ENCODE measurements around the gene ZNF691.

The ZNF691 gene

GRCh38 chr1:42849944-42850343, 3.5 kb downstream of the ZNF691 start:
- peaks cover 23% of the 10 kb centered on the region for H3K4me1 ChIP-seq (ENCODE audit: insufficient read depth, low read length, severe bottlenecking)

GRCh38 chr1:42851420-42851819, 5.0 kb downstream of the ZNF691 start:
- H3K27me3 ChIP-seq (ENCODE audit: insufficient read depth, low read length): no peaks in the 10 kb centered on the region
- H3K36me3 ChIP-seq (ENCODE audit: insufficient read depth, low read length): peaks cover 49% of the 10 kb centered on the region
- no peak overlapping the region for H3K4me3 ChIP-seq (ENCODE audit: low read depth, low read length, poor library complexity, severe bottlenecking)
- no peak overlapping the region for H2AFZ ChIP-seq (ENCODE audit: low read length)
- no peaks in the 10 kb centered on the region for H4K20me1 ChIP-seq (ENCODE audit: insufficient read depth, low read length)
- no peak overlapping the region for H3K4me2 ChIP-seq (ENCODE audit: low read length)
- H3K27ac ChIP-seq (ENCODE audit: low read depth, low read length, poor library complexity, severe bottlenecking): no peak overlapping the region
- H3K4me1 ChIP-seq (ENCODE audit: insufficient read depth, low read length, severe bottlenecking): peaks cover 17% of the 10 kb centered on the region
- H3K9me3 ChIP-seq (ENCODE audit: low read length): peaks cover 12% of the 10 kb centered on the region; the same call in 1 of the 2 replicates
- no peaks in the 10 kb centered on the region for H3K9me2 ChIP-seq (ENCODE audit: low read depth, low read length)
- H3K79me2 ChIP-seq (ENCODE audit: insufficient read depth, low read length): no peaks in the 10 kb centered on the region
- no peaks in the 10 kb centered on the region for H3F3A ChIP-seq (ENCODE audit: insufficient read depth, low read length)
- TF ChIP-seq EZH2 (IDR thresholded peaks at IDR 0.05; ENCODE audit: borderline replicate concordance, low read length) (no peak), CTCF (IDR thresholded peaks at IDR 0.05; ENCODE audit: low read length) (no peak)
- H3K9ac ChIP-seq (ENCODE audit: low read length): no peak overlapping the region

More at GRCh38 chr1:42849944-42850343, 3.5 kb downstream of the ZNF691 start:
- no peak overlapping the region for H3K9ac ChIP-seq (ENCODE audit: low read length)
- no peak overlapping the region for H2AFZ ChIP-seq (ENCODE audit: low read length)
- H4K20me1 ChIP-seq (ENCODE audit: insufficient read depth, low read length): no peaks in the 10 kb centered on the region
- no peak overlapping the region for H3K27ac ChIP-seq (ENCODE audit: low read depth, low read length, poor library complexity, severe bottlenecking)
- peaks cover 8% of the 10 kb centered on the region; the same call in 1 of the 2 replicates for H3K9me3 ChIP-seq (ENCODE audit: low read length)
- H3K36me3 ChIP-seq (ENCODE audit: insufficient read depth, low read length): peaks cover 49% of the 10 kb centered on the region
- H3K4me3 ChIP-seq (ENCODE audit: low read depth, low read length, poor library complexity, severe bottlenecking): no peak overlapping the region
- no peaks in the 10 kb centered on the region for H3F3A ChIP-seq (ENCODE audit: insufficient read depth, low read length)
- no peak for TF ChIP-seq EZH2 (IDR thresholded peaks at IDR 0.05; ENCODE audit: borderline replicate concordance, low read length)
- TF ChIP-seq CTCF (IDR thresholded peaks at IDR 0.05; ENCODE audit: low read length): no peak
- no peaks in the 10 kb centered on the region for H3K9me2 ChIP-seq (ENCODE audit: low read depth, low read length)
- no peak overlapping the region for H3K4me2 ChIP-seq (ENCODE audit: low read length)
- no peaks in the 10 kb centered on the region for H3K79me2 ChIP-seq (ENCODE audit: insufficient read depth, low read length)
- no peaks in the 10 kb centered on the region for H3K27me3 ChIP-seq (ENCODE audit: insufficient read depth, low read length)

DNA sequence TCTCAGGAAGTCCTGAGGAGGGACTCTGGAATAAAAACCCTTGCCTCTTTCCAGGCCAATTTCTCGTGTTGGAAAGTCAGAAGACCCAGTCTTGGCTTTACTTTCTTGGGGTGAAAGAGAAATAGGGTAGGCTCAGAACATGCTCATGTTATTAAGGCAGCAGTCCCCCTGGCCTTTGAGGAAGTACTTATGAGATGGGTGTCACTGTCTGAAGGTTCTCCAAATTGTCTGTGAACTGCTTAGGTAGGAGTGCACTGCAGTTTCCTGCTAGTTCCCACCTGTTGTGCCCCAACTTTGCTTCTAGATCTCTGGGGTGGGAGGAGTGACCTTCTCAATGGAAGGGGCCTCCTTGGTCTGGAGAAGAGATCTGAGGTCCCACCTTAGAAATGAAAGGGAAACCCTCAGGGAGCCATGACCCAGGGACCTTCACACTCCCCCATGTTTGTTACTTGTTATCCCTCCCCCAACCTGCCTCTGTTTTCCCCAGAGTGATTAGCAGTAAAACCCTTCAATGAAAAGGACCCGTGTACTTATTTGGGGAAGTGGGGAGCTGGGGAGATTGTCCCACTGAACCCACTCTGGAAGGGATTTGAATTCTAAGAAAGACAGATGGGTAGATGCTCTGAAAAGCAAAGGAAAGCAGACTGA, 5.7 kb downstream of the ZNF691 start:
- Histone ChIP-seq H3K4me1 (ENCODE audit: insufficient read depth, low read length, severe bottlenecking) (peaks cover 17% of the 10 kb centered on the region), H3K4me3 (ENCODE audit: low read depth, low read length, poor library complexity, severe bottlenecking) (no peak overlapping the region), H3K4me2 (ENCODE audit: low read length) (no peak overlapping the region), H4K20me1 (ENCODE audit: insufficient read depth, low read length) (no peaks in the 10 kb centered on the region), H3K27me3 (ENCODE audit: insufficient read depth, low read length) (no peaks in the 10 kb centered on the region), H3F3A (ENCODE audit: insufficient read depth, low read length) (no peaks in the 10 kb centered on the region), H3K36me3 (ENCODE audit: insufficient read depth, low read length) (peaks cover 49% of the 10 kb centered on the region), H3K9me2 (ENCODE audit: low read depth, low read length) (no peaks in the 10 kb centered on the region), H2AFZ (ENCODE audit: low read length) (no peak overlapping the region), H3K9me3 (ENCODE audit: low read length) (peaks cover 12% of the 10 kb centered on the region), H3K27ac (ENCODE audit: low read depth, low read length, poor library complexity, severe bottlenecking) (no peak overlapping the region), H3K9ac (ENCODE audit: low read length) (no peak overlapping the region), H3K79me2 (ENCODE audit: insufficient read depth, low read length) (no peaks in the 10 kb centered on the region)
- TF ChIP-seq CTCF (IDR thresholded peaks at IDR 0.05; ENCODE audit: low read length) (no peak), EZH2 (IDR thresholded peaks at IDR 0.05; ENCODE audit: borderline replicate concordance, low read length) (no peak)

Measured in OCI-LY1 (cell line).